ENCODE measurements around the gene TMC6.
"Not testable (repeated sequence)": the region's sequence is repeated elsewhere in the genome, so short reads cannot be mapped to it uniquely, and the experiment has no call there.

The TMC6 gene

DNA sequence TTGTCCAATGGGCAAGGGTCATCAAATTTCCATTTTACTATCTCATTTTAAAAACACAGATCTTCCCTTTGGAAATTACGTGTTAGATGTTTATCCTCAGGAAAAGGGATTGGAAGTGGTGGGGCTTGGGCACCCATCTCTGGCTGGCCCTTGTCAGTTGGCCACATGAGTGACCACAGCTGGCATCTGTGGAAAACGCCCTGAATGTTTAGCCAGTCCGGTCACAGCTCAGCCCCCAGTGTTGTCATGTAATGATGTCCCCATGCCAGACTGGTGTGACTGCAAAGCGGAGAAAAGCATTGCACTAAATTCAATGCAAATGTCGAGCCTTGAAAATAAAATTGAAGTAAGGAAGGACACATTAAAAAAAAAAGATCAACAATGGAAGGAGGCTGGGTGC is 53.0 kb downstream of the TMC6 start:
- no peak for DNase-seq (ENCODE audit: low read depth in 2 of 2)

GRCh38 chr17:78075011-78075410 is 53.5 kb downstream of the TMC6 start:
- DNase-seq (ENCODE audit: low read depth in 2 of 2), result no peak

- DNase-seq (ENCODE audit: low read depth in 2 of 2), result no peak
Observed at GRCh38 chr17:78072961-78073360, 55.6 kb downstream of the TMC6 start.

GRCh38 chr17:78069695-78070094 is 58.9 kb downstream of the TMC6 start:
- no peak for DNase-seq (ENCODE audit: low read depth in 2 of 2)

DNA sequence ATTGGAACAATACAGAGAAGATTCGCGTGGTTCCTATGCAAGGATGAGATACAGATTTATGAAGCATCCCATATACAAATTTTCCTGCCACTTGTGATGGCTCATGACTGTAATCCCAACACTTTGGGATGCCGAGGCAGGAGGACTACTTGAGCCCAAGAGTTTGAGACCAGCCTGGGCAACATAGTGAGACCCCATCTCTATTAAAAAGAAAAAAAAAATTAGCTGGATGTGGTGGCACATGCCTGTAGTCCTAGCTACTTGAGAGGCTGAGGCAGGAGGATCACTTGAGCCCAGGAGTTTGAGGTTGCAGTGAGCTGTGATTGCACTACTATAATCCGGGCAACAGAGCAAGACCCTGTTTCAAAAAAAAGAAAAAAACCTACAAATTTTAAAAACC is 61.6 kb downstream of the TMC6 start:
- not testable (repeated sequence) for DNase-seq (ENCODE audit: low read depth in 2 of 2)

DNA sequence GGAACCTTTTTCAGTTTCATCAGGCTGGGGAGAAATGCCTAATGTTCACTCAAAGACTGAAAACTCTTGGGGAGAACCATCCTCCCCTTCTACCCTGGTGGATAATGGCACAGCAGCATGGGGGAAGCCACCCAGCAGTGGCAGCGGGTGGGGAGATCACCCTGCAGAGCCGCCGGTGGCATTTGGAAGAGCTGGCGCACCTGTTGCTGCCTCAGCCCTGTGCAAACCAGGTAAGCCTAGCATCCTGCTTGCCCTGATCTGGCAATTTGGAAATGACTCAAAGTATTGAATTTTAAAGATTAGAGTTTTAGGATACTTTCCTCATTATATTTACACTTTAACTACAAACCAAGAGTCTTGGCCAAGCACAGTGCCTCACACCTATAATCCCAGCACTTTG is 63.8 kb downstream of the TMC6 start:
- no peak for DNase-seq (ENCODE audit: low read depth in 2 of 2)

- no peak for DNase-seq (ENCODE audit: low read depth in 2 of 2)
Observed at GRCh38 chr17:78063489-78063888, 65.1 kb downstream of the TMC6 start.

- no peak for DNase-seq (ENCODE audit: low read depth in 2 of 2)
Observed at GRCh38 chr17:78062596-78062995, 66.0 kb downstream of the TMC6 start.
